Measurements from ENCODE around the gene EFCAB6. TPM values are rescaled to one million over a fixed set of nuclear protein-coding genes. Genes with fewer than 3 reads are reported as not detected.

Gene EFCAB6
- total and polyA plus RNA-seq, 2 of the 4 experiments (the other 2 are of a cell fraction): 0.44 to 1.1 TPM

DNA sequence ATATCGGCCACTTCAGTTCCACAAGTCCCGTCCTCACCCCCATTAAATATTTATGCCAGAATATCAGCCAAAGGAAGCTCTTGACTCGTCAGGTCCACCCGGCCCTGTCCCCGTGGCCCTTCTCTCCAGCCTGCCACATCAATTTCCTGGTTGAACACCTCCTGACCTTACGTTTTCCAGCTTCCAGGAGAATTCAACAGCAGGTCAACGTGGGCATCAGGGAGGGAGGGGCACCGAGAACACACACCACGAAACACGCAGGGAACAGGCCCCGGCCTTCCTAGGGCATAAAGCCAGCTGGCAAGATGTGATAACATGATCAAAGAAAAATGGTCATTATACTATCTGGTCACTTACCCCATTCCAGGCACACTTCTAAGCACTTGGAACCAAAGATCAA is 34.9 kb upstream of the EFCAB6 start:
- WGBS, 2 experiments (ENCODE audit: extremely low coverage in 2 of 2, insufficient read length in 1 of 2): 90% methylated on average over 2 of the region's 11 CpGs; no CpG with 5 or more reads in 1 of the 2 experiments
- ATAC-seq (ENCODE audit: low read depth) (no peak), DNase-seq (no peak)
- Histone ChIP-seq H3K9me1 (ENCODE audit: insufficient read depth, low read length) (no peaks in the 10 kb centered on the region), H3K4me2 (ENCODE audit: low read depth, low read length) (no peak overlapping the region), H4K8ac (ENCODE audit: low read depth in 2 of 2, low read length in 2 of 2) (no peak overlapping the region), H3K4me3 (ENCODE audit: insufficient read depth, low read depth, low read length) (no peak overlapping the region), H2AK9ac (replicated peaks; ENCODE audit: low read depth, low read length, poor library complexity) (no peak overlapping the region), H3K36me3 (ENCODE audit: control insufficient read depth, insufficient read depth, low read length) (no peaks in the 10 kb centered on the region), H4K91ac (ENCODE audit: insufficient read depth, low read depth, low read length) (no peak overlapping the region), H4K20me1 (ENCODE audit: insufficient read depth, low read length) (peaks cover 8% of the 10 kb centered on the region), H3K27ac (ENCODE audit: insufficient read depth, low read length) (no peak overlapping the region), H3K27me3 (ENCODE audit: control insufficient read depth, insufficient read depth, low read length) (peaks cover 1% of the 10 kb centered on the region; the same call in 1 of the 2 replicates), H3K14ac (replicated peaks; ENCODE audit: low read depth, low read length) (no peak overlapping the region), H3K4me1 (ENCODE audit: control insufficient read depth, insufficient read depth, low read length) (peaks cover 5% of the 10 kb centered on the region; the same call in 1 of the 2 replicates), H2AFZ (replicated peaks; ENCODE audit: low read length, poor library complexity) (peak overlapping the region; percentile 3), H2BK5ac (ENCODE audit: low read depth, low read length, poor library complexity, severe bottlenecking) (no peak overlapping the region), H3K23ac (ENCODE audit: low read depth, low read length) (no peak overlapping the region), H3K4ac (ENCODE audit: low read depth, low read length) (no peak overlapping the region), H3K18ac (ENCODE audit: low read depth, low read length) (no peak overlapping the region), H2BK15ac (ENCODE audit: low read depth, low read length) (no peak overlapping the region), H3K79me1 (ENCODE audit: low read depth in 1 of 2, low read length in 2 of 2) (no peaks in the 10 kb centered on the region; a peak in 1 of 4 replicates), H2AK5ac (ENCODE audit: low read depth, low read length) (no peak overlapping the region), H2BK20ac (ENCODE audit: low read depth, low read length) (no peak overlapping the region), H3K9me3 (ENCODE audit: control insufficient read depth, insufficient read depth, low read length) (no peaks in the 10 kb centered on the region), H2BK120ac (ENCODE audit: low read depth, low read length) (no peak overlapping the region), H3K9ac (ENCODE audit: low read depth, low read length) (no peak overlapping the region), H3K56ac (ENCODE audit: extremely low read depth, insufficient read depth, low read length) (no peak overlapping the region), H4K5ac (ENCODE audit: low read depth, low read length) (no peak overlapping the region)
- no TSS peak for BruUV-seq (replicated peaks)
- TF ChIP-seq SMC3 (IDR thresholded peaks at IDR 0.05; ENCODE audit: low read depth, low read length) (no peak), CTCF (conservative IDR thresholded peaks at IDR 0.05; ENCODE audit: low read depth, low read length) (no peak), ELK1 (IDR thresholded peaks at IDR 0.05; ENCODE audit: borderline replicate concordance, low read depth, low read length) (no peak), POLR2A (IDR thresholded peaks at IDR 0.05; ENCODE audit: low read depth, low read length) (no peak), MAFK (IDR thresholded peaks at IDR 0.05; ENCODE audit: low read depth, low read length) (no peak), FOS (IDR thresholded peaks at IDR 0.05; ENCODE audit: low read depth, low read length) (no peak), RFX5 (IDR thresholded peaks at IDR 0.05; ENCODE audit: low read depth, low read length) (no peak), MAZ (IDR thresholded peaks at IDR 0.05; ENCODE audit: borderline replicate concordance, low read depth, low read length) (no peak), NFE2L2 (IDR thresholded peaks at IDR 0.05; ENCODE audit: low read depth, low read length) (no peak), RCOR1 (IDR thresholded peaks at IDR 0.05; ENCODE audit: insufficient replicate concordance, low read length) (no peak), BHLHE40 (IDR thresholded peaks at IDR 0.05; ENCODE audit: low read depth, low read length) (no peak), CHD1 (IDR thresholded peaks at IDR 0.05; ENCODE audit: low read depth, low read length) (no peak), USF2 (IDR thresholded peaks at IDR 0.05; ENCODE audit: low read depth, low read length) (no peak), CEBPB (IDR thresholded peaks at IDR 0.05; ENCODE audit: low read depth, low read length) (no peak), RAD21 (IDR thresholded peaks at IDR 0.05; ENCODE audit: low read length) (no peak)
- dilution Hi-C loops (cut with HindIII; ENCODE audit: low sequenced_read_pairs, unreplicated experiment) (no loop called here), in situ Hi-C loops (cut with MboI; ENCODE audit: low sequenced_read_pairs) (no loop called here), intact Hi-C loops (cut with micrococcal nuclease) (no loop called here)
- ChIA-PET POLR2A (ENCODE audit: unreplicated experiment) (no interaction called here), CTCF (no interaction called here)
